Measurements from ENCODE around the gene ACOX3. TPM values are rescaled to one million over a fixed set of nuclear protein-coding genes. Genes with fewer than 3 reads are reported as not detected.

ACOX3 gene
- total and polyA plus RNA-seq, 10 of the 15 experiments (the other 5 are each of a cell fraction or from before 2014, with no cell fraction given): 2.0 to 24.5 (median 14.0) TPM

- POLR2A ChIA-PET: no interaction called here
- DNase-seq (ENCODE audit: low read depth, low spot score) (no peak), FAIRE-seq (no peak), ATAC-seq (no peak)
- SMC1A ChIA-PET (ENCODE audit: uncharacterized antibody, unreplicated experiment): no interaction called here
- intact Hi-C loops (cut with micrococcal nuclease; ENCODE audit: unreplicated experiment): no loop called here
- Histone ChIP-seq H3K27ac (ENCODE audit: control insufficient read depth, insufficient read depth) (no peak overlapping the region), H3K9me3 (replicated peaks; ENCODE audit: control insufficient read depth, insufficient read depth, low read length) (no peaks in the 10 kb centered on the region), H4K20me1 (ENCODE audit: control insufficient read depth, insufficient read depth) (no peaks in the 10 kb centered on the region), H3K4me2 (ENCODE audit: control insufficient read depth, insufficient read depth) (no peak overlapping the region), H3K4me3 (no peak overlapping the region), H3K27me3 (replicated peaks in 1 of 2; ENCODE audit: control insufficient read depth in 2 of 2, insufficient read depth in 2 of 2, low read length in 1 of 2) (no peaks in the 10 kb centered on the region), H3K36me3 (ENCODE audit: control insufficient read depth in 2 of 2, insufficient read depth in 2 of 2, low read length in 1 of 2) (no peaks in the 10 kb centered on the region; a peak in 2 of 4 replicates), H3K79me2 (ENCODE audit: control insufficient read depth, insufficient read depth, low read length) (no peaks in the 10 kb centered on the region), H2AFZ (ENCODE audit: control insufficient read depth, low read depth, low read length) (no peak overlapping the region), H3K4me1 (ENCODE audit: control insufficient read depth, insufficient read depth, low read length) (no peaks in the 10 kb centered on the region), H3K9ac (ENCODE audit: control insufficient read depth, insufficient read depth, low read length) (no peak overlapping the region)
- TF ChIP-seq PAX8 (IDR thresholded peaks at IDR 0.05) (no peak), HDGF (IDR thresholded peaks at IDR 0.05) (no peak), HDAC6 (IDR thresholded peaks at IDR 0.05; ENCODE audit: unreplicated experiment) (no peak), ELK1 (IDR thresholded peaks at IDR 0.05; ENCODE audit: low read depth, low read length) (no peak), TCF12 (IDR thresholded peaks at IDR 0.05; ENCODE audit: low read depth, low read length) (no peak), HSF1 (IDR thresholded peaks at IDR 0.05; ENCODE audit: low read depth, low read length) (no peak)
- RAD21 ChIA-PET (ENCODE audit: unreplicated experiment): no interaction called here
- 94% methylated on average over 29 of the region's 29 CpGs for WGBS (ENCODE audit: insufficient coverage, insufficient replicate concordance, low lambda C conversion rate, missing lambda C conversion rate)
- in situ Hi-C loops (cut with MboI): no loop called here
- CTCF ChIA-PET: no interaction called here
- BruUV-seq (replicated peaks): no TSS peak
These were observed 35.4 kb upstream of the ACOX3 start for GRCh38 chr4:8475751-8476575.
